ENCODE measurements around the gene PODN. TPM values are rescaled to one million over a fixed set of nuclear protein-coding genes. Genes with fewer than 3 reads are reported as not detected.

The PODN gene
- total and polyA plus RNA-seq, 2 of the 4 experiments (the other 2 are of a cell fraction) = 0.54 to 6.2 TPM

DNA sequence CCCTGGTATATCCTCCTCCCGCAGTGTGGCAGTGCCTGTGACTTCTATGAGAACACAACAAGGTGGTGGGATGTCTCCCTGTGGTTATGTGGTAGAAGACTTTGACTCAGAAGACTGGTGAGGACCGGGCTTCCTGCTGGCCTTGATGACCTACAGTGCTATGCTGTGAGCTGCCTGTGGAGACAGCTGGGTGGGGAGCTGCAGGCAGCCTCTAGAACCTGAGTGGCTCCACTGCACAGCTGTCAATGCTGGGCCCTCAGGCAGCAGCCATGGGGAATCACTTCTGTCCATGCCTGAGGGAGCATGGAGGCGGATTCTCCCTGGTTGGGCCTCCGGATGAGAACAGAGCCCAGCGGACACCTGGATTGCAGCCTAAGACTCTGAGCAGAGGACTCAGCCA is 65.5 kb downstream of the PODN start:
- peak; percentile 35 for DNase-seq
- Histone ChIP-seq H3K14ac (replicated peaks; ENCODE audit: low read depth, low read length) (peak overlapping the region; percentile 53), H3K9me1 (ENCODE audit: insufficient read depth, low read length) (peaks cover 22% of the 10 kb centered on the region), H4K5ac (ENCODE audit: low read depth, low read length) (peak overlapping the region; percentile 69), H3K56ac (ENCODE audit: extremely low read depth, insufficient read depth, low read length) (no peak overlapping the region), H2AFZ (replicated peaks; ENCODE audit: low read length, poor library complexity) (peak overlapping the region; percentile 17), H3K36me3 (ENCODE audit: control insufficient read depth, insufficient read depth, low read length) (no peaks in the 10 kb centered on the region), H3K9me3 (ENCODE audit: control insufficient read depth, insufficient read depth, low read length) (no peaks in the 10 kb centered on the region), H3K27ac (ENCODE audit: insufficient read depth, low read length) (no peak overlapping the region), H3K23ac (ENCODE audit: low read depth, low read length) (0 out of 2 replicates have a peak overlapping the region, but pooled peaks have one; percentile 29), H3K4me3 (ENCODE audit: insufficient read depth, low read depth, low read length) (no peak overlapping the region), H2BK20ac (ENCODE audit: low read depth, low read length) (peak overlapping the region; percentile 73), H3K4me2 (ENCODE audit: low read depth, low read length) (no peak overlapping the region), H4K8ac (ENCODE audit: low read depth in 2 of 2, low read length in 2 of 2) (peak overlapping the region in 1 of 2 experiments; percentile 35; a peak in 2 of 4 replicates), H3K79me1 (ENCODE audit: low read depth in 1 of 2, low read length in 2 of 2) (no peaks in the 10 kb centered on the region), H3K4ac (ENCODE audit: low read depth, low read length) (peak overlapping the region; percentile 78), H4K20me1 (ENCODE audit: insufficient read depth, low read length) (no peaks in the 10 kb centered on the region), H3K18ac (ENCODE audit: low read depth, low read length) (peak overlapping the region; percentile 66; the same call in 1 of the 2 replicates), H2AK5ac (ENCODE audit: low read depth, low read length) (peak overlapping the region; percentile 83), H2BK5ac (ENCODE audit: low read depth, low read length, poor library complexity, severe bottlenecking) (peak overlapping the region; percentile 33), H3K27me3 (ENCODE audit: control insufficient read depth, insufficient read depth, low read length) (no peaks in the 10 kb centered on the region), H2BK120ac (ENCODE audit: low read depth, low read length) (peak overlapping the region; percentile 81), H2BK15ac (ENCODE audit: low read depth, low read length) (peak overlapping the region; percentile 87; the same call in 2 of the 3 replicates), H4K91ac (ENCODE audit: insufficient read depth, low read depth, low read length) (peak overlapping the region; percentile 32), H2AK9ac (replicated peaks; ENCODE audit: low read depth, low read length, poor library complexity) (peak overlapping the region; percentile 33), H3K9ac (ENCODE audit: low read depth, low read length) (no peak overlapping the region), H3K4me1 (ENCODE audit: control insufficient read depth, insufficient read depth, low read length) (peaks cover 32% of the 10 kb centered on the region)
- intact Hi-C loops (cut with micrococcal nuclease) (no loop called here), dilution Hi-C loops (cut with HindIII; ENCODE audit: low sequenced_read_pairs, unreplicated experiment) (no loop called here), in situ Hi-C loops (cut with MboI; ENCODE audit: low sequenced_read_pairs) (no loop called here)
- ChIA-PET CTCF (no interaction called here), POLR2A (ENCODE audit: unreplicated experiment) (no interaction called here)
- WGBS, 2 experiments (ENCODE audit: extremely low coverage in 2 of 2, insufficient read length in 1 of 2) = 100% methylated on average over 1 of the region's 5 CpGs; no CpG with 5 or more reads in 1 of the 2 experiments
- no peak for ATAC-seq (ENCODE audit: low read depth)
- no peak for TF ChIP-seq BHLHE40 (IDR thresholded peaks at IDR 0.05; ENCODE audit: low read depth, low read length)
- TF ChIP-seq, protein P1, sequence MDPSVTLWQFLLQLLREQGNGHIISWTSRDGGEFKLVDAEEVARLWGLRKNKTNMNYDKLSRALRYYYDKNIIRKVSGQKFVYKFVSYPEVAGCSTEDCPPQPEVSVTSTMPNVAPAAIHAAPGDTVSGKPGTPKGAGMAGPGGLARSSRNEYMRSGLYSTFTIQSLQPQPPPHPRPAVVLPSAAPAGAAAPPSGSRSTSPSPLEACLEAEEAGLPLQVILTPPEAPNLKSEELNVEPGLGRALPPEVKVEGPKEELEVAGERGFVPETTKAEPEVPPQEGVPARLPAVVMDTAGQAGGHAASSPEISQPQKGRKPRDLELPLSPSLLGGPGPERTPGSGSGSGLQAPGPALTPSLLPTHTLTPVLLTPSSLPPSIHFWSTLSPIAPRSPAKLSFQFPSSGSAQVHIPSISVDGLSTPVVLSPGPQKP (IDR thresholded peaks at IDR 0.05; ENCODE audit: borderline replicate concordance, low read depth, low read length) = no peak
- no peak for TF ChIP-seq RCOR1 (IDR thresholded peaks at IDR 0.05; ENCODE audit: insufficient replicate concordance, low read length)
- no peak for TF ChIP-seq POLR2A (IDR thresholded peaks at IDR 0.05; ENCODE audit: low read depth, low read length)
- no peak for TF ChIP-seq FOS (IDR thresholded peaks at IDR 0.05; ENCODE audit: low read depth, low read length)
- TF ChIP-seq RAD21 (IDR thresholded peaks at IDR 0.05; ENCODE audit: low read length) = no peak
- TF ChIP-seq CHD1 (IDR thresholded peaks at IDR 0.05; ENCODE audit: low read depth, low read length) = no peak
- no peak for TF ChIP-seq CEBPB (IDR thresholded peaks at IDR 0.05; ENCODE audit: low read depth, low read length)
- no peak for TF ChIP-seq MAZ (IDR thresholded peaks at IDR 0.05; ENCODE audit: borderline replicate concordance, low read depth, low read length)
- TF ChIP-seq NFE2L2 (IDR thresholded peaks at IDR 0.05; ENCODE audit: low read depth, low read length) = no peak
- BruUV-seq (replicated peaks) = no TSS peak
